K562 (cell line): Measurements from ENCODE around the gene SLC5A2. TPM values are rescaled to one million over a fixed set of nuclear protein-coding genes. Genes with fewer than 3 reads are reported as not detected.
A peak's percentile ranks its signal among the peaks of the same experiment; 100 is the strongest.

ENCODE experiments used
- ATF1 ChIP-seq, 2 experiments: fragments of 450-650 bp in 1 of 2; IDR thresholded peaks; 2 replicates each; pipeline ENCODE4 v1.6.1; 2016; ENCODE audit warnings: missing compliant biosample characterization in 1 of 2, missing genetic modification characterization in 1 of 2
- BCL6 ChIP-seq: fragments of 250-450 bp; sonication (Bioruptor Pico); IDR thresholded peaks from 2 replicates; pipeline ENCODE4 v1.4.0; 2020
- CHD1 ChIP-seq: fragments of 200-600 bp; sonication (generic); IDR thresholded peaks from one replicate; pipeline ENCODE4 v1.6.1; 2012; ENCODE audit warnings: mild to moderate bottlenecking, moderate library complexity, low read length, inconsistent platforms
- CSDE1 ChIP-seq, 2 experiments: fragments of 450-650 bp; IDR thresholded peaks; 2 replicates each; pipeline ENCODE4 v1.6.1; 2016; ENCODE audit warnings: mild to moderate bottlenecking in 1 of 2
- ETV5 ChIP-seq: sonication (generic); formaldehyde crosslinking; IDR thresholded peaks from 2 replicates; pipeline ENCODE4 v1.4.0; 2020; ENCODE audit warnings: low read depth, mild to moderate bottlenecking, missing genetic modification reagents
- FOXK1 ChIP-seq: sonication (generic); formaldehyde crosslinking; IDR thresholded peaks from 2 replicates; pipeline ENCODE4 v1.8.0; 2022; ENCODE audit warnings: missing genetic modification reagents, mild to moderate bottlenecking, borderline replicate concordance
- FUS ChIP-seq: fragments of 200-400 bp; formaldehyde crosslinking; optimal IDR thresholded peaks from 2 replicates; pipeline ENCODE3; 2017; ENCODE audit warnings: low read depth, low read length
- HNRNPLL ChIP-seq: fragments of 200-400 bp; formaldehyde crosslinking; IDR thresholded peaks from 2 replicates; pipeline ENCODE4 v1.6.1; 2017; ENCODE audit warnings: low read length, low read depth, mild to moderate bottlenecking; ENCODE audit not compliant: poor library complexity, severe bottlenecking
- JUN ChIP-seq, 2 experiments: sonication (generic) in 1 of 2; formaldehyde crosslinking in 1 of 2; IDR thresholded peaks; 2 replicates each; pipeline versions ENCODE4 v1.6.1 to v1.8.0; 2012 to 2022; ENCODE audit warnings: borderline replicate concordance in 2 of 2, mild to moderate bottlenecking in 2 of 2, improper control_type of control experiment in 1 of 2, low read depth in 1 of 2, low read length in 1 of 2, missing genetic modification reagents in 1 of 2
- JUND ChIP-seq, 2 experiments: IDR thresholded peaks; 2 replicates in 1 of 2; 3 replicates in 1 of 2; pipeline ENCODE4 v1.6.1; 2011; ENCODE audit warnings: borderline replicate concordance in 2 of 2, low read depth in 2 of 2, low read length in 2 of 2, improper control_type of control experiment in 1 of 2, missing biosample characterization in 1 of 2, missing genetic modification characterization in 1 of 2, missing genetic modification reagents in 1 of 2
- KDM5B ChIP-seq: fragments of 200-600 bp; sonication (generic); IDR thresholded peaks from 2 replicates; pipeline ENCODE4 v1.6.1; 2012; ENCODE audit warnings: low read depth, mild to moderate bottlenecking, moderate library complexity, low read length, control low read depth, inconsistent platforms; ENCODE audit not compliant: insufficient replicate concordance
- MEIS2 ChIP-seq: fragments of 450-650 bp; IDR thresholded peaks from 2 replicates; pipeline ENCODE4 v1.6.1; 2014; ENCODE audit warnings: mild to moderate bottlenecking; ENCODE audit not compliant: partially characterized antibody
- MTF1 ChIP-seq: fragments of 250-450 bp; sonication (Bioruptor Pico); IDR thresholded peaks from 2 replicates; pipeline ENCODE4 v1.9.0; 2021; ENCODE audit warnings: moderate library complexity, mild to moderate bottlenecking, inconsistent platforms, borderline replicate concordance
- NRF1 ChIP-seq, 2 experiments: fragments of 450-650 bp; IDR thresholded peaks in 1 of 2; conservative IDR thresholded peaks in 1 of 2; 2 replicates each; pipeline ENCODE4 v1.6.1; 2014; ENCODE audit warnings: mild to moderate bottlenecking in 2 of 2
- PML ChIP-seq: IDR thresholded peaks from 2 replicates; pipeline ENCODE4 v1.6.1; 2012; ENCODE audit warnings: low read length, inconsistent platforms
- POLR2AphosphoS2 ChIP-seq: IDR thresholded peaks from 2 replicates; pipeline ENCODE4 v1.6.1; 2012; ENCODE audit warnings: low read length, improper control_type of control experiment
- POLR2B ChIP-seq: fragments of 450-650 bp; IDR thresholded peaks from 2 replicates; pipeline ENCODE4 v1.6.1; 2018; ENCODE audit warnings: low read depth; ENCODE audit not compliant: partially characterized antibody
- POLR2H ChIP-seq: IDR thresholded peaks from 2 replicates; pipeline ENCODE4 v1.6.1; 2016; ENCODE audit warnings: missing genetic modification characterization, low read depth, mild to moderate bottlenecking, control low read depth, missing compliant biosample characterization, moderate library complexity
- RBBP5 ChIP-seq: fragments of 200-600 bp; sonication (generic); IDR thresholded peaks from 2 replicates; pipeline ENCODE4 v1.6.1; 2012; ENCODE audit warnings: borderline replicate concordance, mild to moderate bottlenecking, low read length, control low read depth, inconsistent platforms; ENCODE audit not compliant: insufficient read depth, poor library complexity, severe bottlenecking
- SMARCC2 ChIP-seq: fragments of 450-650 bp; IDR thresholded peaks from 2 replicates; pipeline ENCODE4 v1.6.1; 2017; ENCODE audit warnings: antibody characterized with exemption, moderate library complexity, mild to moderate bottlenecking, low read depth
- polyA plus RNA-seq, 8 experiments: library from polyadenylated mRNA; depleted of rRNA in 4 of 8; stranded (reverse) in 5 of 8; unstranded in 3 of 8; fragments of >200 nt; fragmentation: Nextera tagmentation in 2 of 8; fragmentation: Illumina TruSeq in 1 of 8; extraction: Ambion mirVana in 2 of 8; extraction: Trizol in 1 of 8; gene quantifications; 2 replicates each; pipeline versions ENCODE4 v1.2.1 to v1.2.3, GENCODE V29; 2011 to 2014; ENCODE audit warnings: inconsistent platforms in 1 of 8, missing spikeins in 1 of 8
- total RNA-seq, 7 experiments: library from RNA; depleted of rRNA in 6 of 7; stranded (reverse); fragments of >200 nt in 6 of 7; fragmentation: Illumina TruSeq in 2 of 7; extraction: Trizol in 2 of 7; gene quantifications; 2 replicates each; pipeline versions ENCODE4 v1.2.1 to v1.2.3, GENCODE V29; 2011 to 2021; ENCODE audit warnings: low replicate concordance in 1 of 7
- TF ChIP-seq, protein P1 (sequence below), 2 experiments: fragments of 450-650 bp in 1 of 2; sonication (generic) in 1 of 2; formaldehyde crosslinking in 1 of 2; IDR thresholded peaks in 1 of 2; conservative IDR thresholded peaks in 1 of 2; 2 replicates each; pipeline versions ENCODE4 v1.6.1 to v1.8.1; 2016 to 2023; ENCODE audit warnings: mild to moderate bottlenecking in 2 of 2, moderate library complexity in 2 of 2, inconsistent platforms in 1 of 2, missing genetic modification reagents in 1 of 2

Gene SLC5A2
- total and polyA plus RNA-seq, 9 of the 15 experiments (the other 6 are each of a cell fraction or from before 2014, with no cell fraction given) = 0.07 to 2.7 (median 2.2) TPM; not detected in 6

DNA sequence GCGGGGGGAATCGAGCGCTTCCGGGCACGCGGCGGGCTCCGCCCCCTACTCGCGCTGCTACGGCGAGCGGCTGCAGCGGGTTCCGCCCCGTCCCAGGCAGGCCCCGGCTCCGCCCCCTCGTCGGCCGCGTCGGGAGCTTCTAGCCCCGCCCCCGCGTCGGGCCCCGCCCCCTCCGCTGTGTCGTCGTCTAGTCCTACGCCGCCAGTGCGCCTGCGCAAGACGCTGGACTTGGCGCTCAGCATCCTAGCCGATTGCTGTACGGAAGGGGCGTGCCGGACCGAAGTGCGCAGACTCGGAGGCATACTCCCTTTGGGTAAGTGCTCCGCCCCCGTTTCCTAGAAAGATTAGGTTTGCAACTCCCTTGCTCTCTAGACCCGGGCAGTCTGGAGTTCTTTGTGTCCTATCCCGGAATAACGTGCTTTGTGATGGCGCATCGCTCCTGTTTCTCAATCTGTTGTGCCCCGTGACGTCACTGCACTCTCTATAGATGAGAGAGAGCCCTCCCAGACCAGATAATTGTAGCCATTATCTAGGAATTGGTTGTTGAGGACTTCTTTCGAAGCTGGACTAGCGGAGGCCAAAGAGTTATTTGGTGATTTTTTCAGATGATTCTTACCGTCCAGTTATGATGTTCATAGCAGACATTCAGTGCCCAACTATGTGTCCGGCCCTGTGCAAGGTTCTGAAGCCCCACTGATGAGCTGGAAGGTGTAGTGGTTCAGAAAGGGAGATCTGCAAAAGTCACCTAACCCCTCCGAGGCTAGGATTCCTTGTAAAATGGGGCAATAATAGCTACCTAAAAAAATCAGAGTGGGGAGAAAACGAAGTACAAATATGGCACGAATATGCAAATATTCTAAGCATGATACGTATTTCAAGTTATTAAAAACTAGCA, 23.0 kb upstream of the SLC5A2 start (continued):
- peak; percentile 62 for TF ChIP-seq KDM5B
- 0 out of 2 replicates have a peak, but pooled peaks have one; percentile 36 for TF ChIP-seq SMARCC2
- peak; percentile 15 for TF ChIP-seq POLR2B
- peak; percentile 52 for TF ChIP-seq CHD1
- TF ChIP-seq JUN (IDR thresholded peaks at IDR 0.05; ENCODE audit: borderline replicate concordance, low read depth, low read length) = peak; percentile 48; the same call in 1 of the 2 replicates
- TF ChIP-seq JUN (CRISPR knock-in tag; IDR thresholded peaks at IDR 0.05; ENCODE audit: borderline replicate concordance) = no peak
- 0 out of 2 replicates have a peak, but pooled peaks have one; percentile 16 for TF ChIP-seq POLR2AphosphoS2
- TF ChIP-seq CSDE1 (IDR thresholded peaks at IDR 0.05) = peak in 1 of 2 experiments; percentile 20; a peak in 1 of 4 replicates
- TF ChIP-seq RBBP5 = peak; percentile 10
- no peak for TF ChIP-seq FUS
- no peak for TF ChIP-seq MTF1 (CRISPR knock-in tag)
- TF ChIP-seq POLR2H (tag) = peak; percentile 76
- peak; percentile 87 for TF ChIP-seq MEIS2
- peak; percentile 45; the same call in 1 of the 2 replicates for TF ChIP-seq ETV5 (CRISPR knock-in tag)
- 0 out of 2 replicates have a peak, but pooled peaks have one; percentile 61 for TF ChIP-seq FOXK1 (CRISPR knock-in tag)
- 0 out of 2 replicates have a peak, but pooled peaks have one; percentile 4 for TF ChIP-seq PML
- peak; percentile 66; the same call in 1 of the 2 replicates for TF ChIP-seq BCL6 (CRISPR knock-in tag)
- TF ChIP-seq, protein P1, sequence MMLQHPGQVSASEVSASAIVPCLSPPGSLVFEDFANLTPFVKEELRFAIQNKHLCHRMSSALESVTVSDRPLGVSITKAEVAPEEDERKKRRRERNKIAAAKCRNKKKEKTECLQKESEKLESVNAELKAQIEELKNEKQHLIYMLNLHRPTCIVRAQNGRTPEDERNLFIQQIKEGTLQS (IDR thresholded peaks at IDR 0.05) = peak; percentile 78
- TF ChIP-seq, protein P1 (CRISPR knock-in tag; conservative IDR thresholded peaks at IDR 0.05) = no peak
- peak; percentile 63 for TF ChIP-seq JUND (IDR thresholded peaks at IDR 0.05; ENCODE audit: borderline replicate concordance, low read depth, low read length)
- peak; percentile 29; the same call in 1 of the 3 replicates for TF ChIP-seq JUND (tag; IDR thresholded peaks at IDR 0.05; ENCODE audit: borderline replicate concordance, low read depth, low read length)
- TF ChIP-seq HNRNPLL = peak; percentile 23
- no peak for TF ChIP-seq ATF1 (CRISPR knock-in tag; IDR thresholded peaks at IDR 0.05)
- TF ChIP-seq ATF1 (tag; IDR thresholded peaks at IDR 0.05) = peak; percentile 30; the same call in 1 of the 2 replicates
- TF ChIP-seq NRF1 (conservative IDR thresholded peaks at IDR 0.05 in 1 of 2, IDR thresholded peaks at IDR 0.05 in 1 of 2) = peak; percentile 98
